NCI-H345 treated with DMSO at 0.1 percent for 48 hours (cell line): ENCODE measurements around the gene TRPC4.
"Not testable (repeated sequence)": the region's sequence is repeated elsewhere in the genome, so short reads cannot be mapped to it uniquely, and the experiment has no call there.

Experiments used
- DNase-seq: peaks from one replicate; lab custom pipeline; 2025; ENCODE audit not compliant: unreplicated experiment; lab: John Stamatoyannopoulos, UW

Gene TRPC4

DNA sequence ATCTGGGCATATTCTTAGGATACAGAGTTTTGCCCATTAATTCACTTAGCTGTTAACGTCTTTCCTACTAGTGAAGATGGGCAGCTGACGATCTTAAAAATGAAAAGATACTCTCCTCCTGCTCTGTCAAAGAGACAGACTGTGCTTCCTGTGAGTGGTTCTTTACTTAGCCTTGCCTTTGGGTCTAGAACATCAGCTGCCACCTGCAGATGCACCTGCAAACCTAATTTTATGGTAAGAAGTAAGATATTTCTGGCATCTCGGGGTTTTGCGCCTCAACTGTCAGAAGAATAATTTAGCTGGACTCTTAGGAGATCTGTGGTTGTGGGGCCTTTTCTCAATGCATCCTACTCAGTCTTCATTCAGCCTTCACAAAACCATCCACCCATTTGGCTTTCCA lies 36.2 kb downstream of the TRPC4 start:
- DNase-seq, result no peak

DNA sequence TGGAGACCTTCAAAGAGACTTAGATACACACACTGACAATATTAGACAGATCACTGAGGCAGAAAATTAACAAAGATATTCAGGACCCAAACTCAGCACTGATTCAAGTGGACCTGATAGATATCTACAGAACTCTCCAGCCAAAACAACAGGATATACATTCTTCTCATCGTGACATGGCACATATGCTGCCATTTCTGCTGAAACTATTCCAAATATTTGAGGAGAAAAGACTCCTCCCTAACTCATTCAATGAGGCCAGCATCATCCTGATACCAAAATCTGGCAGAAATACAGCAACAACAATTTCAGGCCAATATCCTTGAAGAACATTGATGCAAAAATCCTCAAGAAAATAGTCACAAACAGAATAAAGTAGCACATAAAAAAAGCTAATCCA lies 53.3 kb downstream of the TRPC4 start:
- DNase-seq, result no peak

DNA sequence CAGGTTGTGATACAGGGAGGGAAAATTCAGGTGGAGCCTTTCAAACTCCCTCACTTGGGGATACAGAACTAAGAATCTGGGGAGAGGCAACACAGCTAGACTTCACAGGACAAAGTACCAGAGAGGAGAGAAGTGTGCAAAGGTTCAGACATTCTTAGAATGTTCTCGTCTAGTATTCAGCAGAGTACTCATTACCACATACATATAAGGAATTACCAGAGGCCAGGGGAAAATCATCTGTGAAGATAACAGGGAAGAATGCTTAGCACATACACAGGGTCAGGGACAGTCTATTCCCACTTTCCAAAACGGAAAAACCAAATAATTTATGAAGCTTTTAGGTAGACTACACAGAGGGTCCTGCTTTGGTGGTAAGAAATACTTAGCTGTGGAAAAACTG lies 58.1 kb downstream of the TRPC4 start:
- DNase-seq, result no peak

DNA sequence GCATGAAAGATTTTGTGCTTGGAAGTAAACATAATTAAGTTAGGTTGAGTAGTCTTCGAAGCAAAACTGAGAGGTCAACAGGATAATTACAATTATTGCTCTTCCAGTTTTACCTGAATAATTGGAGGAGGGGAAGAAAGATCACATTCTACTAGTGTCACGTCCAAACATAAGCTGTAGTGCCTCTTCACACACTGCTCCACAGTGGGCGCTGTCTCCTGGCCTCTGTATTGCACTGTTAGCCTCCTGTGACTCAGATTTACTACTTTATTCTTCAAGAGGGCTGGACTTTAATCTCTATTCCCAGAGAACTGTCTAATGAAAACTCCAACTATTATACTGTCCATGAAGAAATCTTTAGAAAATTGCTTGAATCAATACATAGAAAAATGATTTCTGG lies 62.9 kb downstream of the TRPC4 start:
- no peak for DNase-seq

DNA sequence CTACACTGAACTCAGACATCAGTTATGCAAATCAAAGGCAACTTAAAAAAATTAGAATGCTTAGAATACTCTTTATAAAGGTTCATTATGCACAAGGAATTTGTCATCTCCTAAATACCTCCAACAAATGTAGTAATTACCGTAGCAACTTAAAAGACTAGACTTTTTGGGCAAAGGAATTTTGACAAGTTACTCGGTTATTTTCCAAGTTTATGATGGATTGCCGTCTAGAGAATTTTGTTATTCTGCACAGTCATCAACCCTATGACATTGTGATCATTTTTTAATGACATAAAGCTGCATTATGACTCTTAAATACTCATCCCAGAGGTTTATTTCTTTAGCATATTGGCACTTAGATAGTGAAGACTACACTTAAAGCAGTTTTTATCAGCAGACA lies 71.9 kb downstream of the TRPC4 start:
- no peak for DNase-seq

DNA sequence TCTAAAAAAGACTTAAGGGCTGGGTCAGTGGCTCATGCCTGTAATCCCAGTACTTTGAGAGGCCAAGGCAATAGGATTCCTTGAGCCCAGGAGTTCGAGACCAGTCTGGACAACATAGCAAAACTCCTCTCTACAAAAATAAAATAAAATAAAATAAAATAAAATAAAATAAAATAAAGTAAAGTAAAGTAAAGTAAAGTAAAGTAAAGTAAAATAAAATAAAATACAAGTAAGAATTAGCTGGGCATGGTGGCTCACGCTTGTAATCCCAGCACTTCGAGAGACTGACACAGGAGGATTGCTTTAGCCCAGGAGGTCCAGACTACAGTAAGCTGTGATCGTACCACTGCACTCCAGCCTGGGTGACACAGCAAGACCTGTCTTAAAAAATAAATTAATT lies 72.8 kb downstream of the TRPC4 start:
- not testable (repeated sequence) for DNase-seq

DNA sequence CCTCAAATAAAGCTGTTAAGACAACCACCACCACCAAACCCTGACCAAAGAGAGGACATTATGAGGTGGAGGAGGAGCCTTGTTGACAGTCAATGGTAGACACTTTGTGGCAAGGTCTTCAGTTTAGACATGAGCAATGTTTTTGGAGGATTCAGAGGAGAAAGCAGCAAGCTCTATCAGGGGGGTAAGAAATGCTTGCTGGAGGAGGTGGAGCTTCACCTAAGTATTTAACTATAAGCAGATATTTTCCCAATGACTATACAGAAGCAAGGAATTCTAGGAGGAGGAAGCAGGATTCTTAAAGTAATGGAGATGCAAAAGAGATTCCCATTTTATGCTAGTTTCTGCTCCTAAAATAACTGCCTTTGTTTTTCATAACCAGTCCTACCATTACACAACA lies 74.2 kb downstream of the TRPC4 start:
- no peak for DNase-seq

DNA sequence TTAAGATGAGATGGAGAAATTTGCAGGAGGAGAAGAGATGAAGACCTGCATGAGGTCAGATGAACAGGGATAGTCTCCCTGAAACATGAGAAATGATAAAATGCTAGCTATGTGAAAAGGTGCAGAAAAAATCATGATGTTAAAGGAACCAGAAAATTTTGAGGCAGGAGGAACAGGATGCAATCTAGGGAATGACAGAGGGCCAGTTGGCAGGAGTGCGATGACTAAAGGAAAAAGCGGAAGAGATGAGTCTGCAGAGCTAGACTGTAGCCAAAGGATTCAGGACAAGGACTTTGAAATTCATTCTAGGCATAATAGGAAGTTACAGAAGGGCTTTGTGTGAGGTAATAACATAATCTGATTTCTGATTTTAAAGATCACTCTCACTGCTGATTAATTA lies 77.9 kb downstream of the TRPC4 start:
- DNase-seq, result no peak

DNA sequence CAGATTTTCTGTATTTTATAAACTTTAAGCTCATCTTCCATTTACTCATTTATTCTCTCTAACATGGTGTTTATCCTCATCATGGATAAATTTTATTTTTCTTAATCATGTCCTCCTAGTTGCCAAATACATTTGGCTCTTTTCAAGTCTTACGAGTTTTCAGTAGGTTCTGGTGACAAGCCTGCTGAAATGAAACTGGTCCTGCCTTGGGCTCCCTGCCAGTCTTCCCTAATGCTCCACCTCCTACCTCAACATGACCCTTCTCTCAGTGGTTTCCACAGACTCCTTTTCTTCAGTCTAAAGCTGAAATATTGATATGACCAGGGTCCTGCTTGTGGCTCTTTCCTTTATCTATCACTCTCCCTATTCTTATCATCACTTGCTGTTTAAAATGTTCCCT lies 81.2 kb downstream of the TRPC4 start:
- no peak for DNase-seq

DNA sequence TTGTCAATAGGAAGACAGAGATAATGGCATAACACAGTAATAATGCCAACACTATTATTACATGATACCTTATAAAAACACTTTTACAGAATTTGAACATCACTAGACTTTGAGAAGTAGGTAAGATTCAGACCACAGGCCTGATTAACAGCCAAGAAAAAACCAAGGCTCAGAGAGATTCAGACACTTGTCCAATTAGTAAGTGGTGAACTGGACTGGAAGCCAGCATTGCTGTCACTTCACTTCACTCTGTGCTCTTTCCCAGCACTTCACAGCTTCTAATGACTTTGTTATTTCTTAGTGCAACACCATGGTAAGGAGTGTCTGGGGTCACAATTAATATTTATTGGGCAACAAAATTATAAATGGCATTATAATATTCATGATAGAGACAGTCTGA lies 91.9 kb downstream of the TRPC4 start:
- no peak for DNase-seq

DNA sequence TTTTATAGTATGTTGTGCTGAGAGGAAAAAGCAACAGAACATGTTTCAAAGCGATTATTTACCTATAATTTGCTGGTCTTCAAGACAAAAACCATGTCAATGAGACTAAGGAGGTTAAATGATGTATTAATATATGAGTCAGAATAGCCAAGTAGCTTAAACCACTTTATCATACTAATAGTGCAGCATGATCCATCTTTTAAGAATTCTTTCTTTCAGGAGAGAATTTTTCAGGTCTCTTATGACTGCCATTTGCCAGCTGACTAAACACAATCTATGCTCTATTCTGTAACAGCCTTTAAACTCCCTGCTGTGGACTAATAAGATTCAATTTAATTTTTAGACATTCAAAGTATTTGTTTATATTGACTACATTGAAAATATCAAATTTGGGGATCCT lies 93.7 kb downstream of the TRPC4 start:
- DNase-seq, result no peak

DNA sequence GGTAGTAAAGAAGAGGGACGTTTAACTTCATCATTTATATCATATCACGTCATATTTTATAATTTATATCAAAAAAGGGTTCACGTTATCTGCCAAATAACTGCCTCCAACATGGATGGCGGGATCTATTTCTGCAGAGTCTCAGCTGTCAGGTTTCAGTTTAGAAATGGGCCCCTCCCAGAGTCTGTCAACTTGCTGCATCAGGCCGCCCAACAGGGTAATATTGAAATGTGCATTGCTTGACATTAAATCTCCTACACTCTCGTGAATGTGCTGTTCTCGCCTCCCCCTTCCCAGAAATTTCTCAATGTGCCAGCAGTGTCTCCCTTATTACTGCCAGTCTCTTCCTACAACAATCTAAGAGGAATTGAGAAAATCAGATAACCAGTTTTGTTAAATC lies 96.9 kb downstream of the TRPC4 start:
- DNase-seq, result no peak

DNA sequence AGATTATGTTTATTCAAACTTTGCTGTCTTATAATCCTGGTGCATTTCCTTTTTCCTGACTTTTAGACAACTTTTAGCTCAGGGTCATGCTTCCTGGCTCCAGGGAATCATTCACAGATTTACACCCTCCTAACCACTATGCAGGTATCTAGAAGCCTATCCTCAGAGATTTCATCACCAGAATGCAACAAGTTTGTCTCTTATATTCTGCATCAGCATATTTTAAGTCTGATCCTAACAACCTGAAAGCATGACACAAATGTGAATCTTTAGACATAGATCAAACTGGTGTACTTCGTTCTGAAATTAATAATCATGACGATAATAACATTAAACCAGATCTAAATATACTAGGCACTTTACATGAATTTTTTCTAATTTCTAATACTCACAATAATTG lies 100.0 kb downstream of the TRPC4 start:
- no peak for DNase-seq

DNA sequence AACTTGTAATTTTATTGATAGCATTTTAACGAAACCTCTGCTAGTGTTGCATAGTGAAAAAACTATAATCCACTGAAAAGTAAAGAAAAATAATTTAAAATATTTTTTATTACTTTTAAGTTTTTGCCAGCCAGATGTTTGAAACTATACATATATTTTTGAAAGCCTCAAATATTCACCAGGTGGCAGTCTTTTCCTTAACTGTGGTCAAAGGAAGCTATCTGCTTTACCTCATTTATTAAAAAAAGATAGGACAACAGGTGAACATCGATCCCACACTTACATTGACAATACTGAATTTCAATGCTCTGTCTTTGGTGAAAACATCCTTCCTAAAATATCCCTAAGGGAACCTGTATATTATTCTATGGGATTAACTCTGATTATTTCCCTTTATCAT lies 100.5 kb downstream of the TRPC4 start:
- no peak for DNase-seq

DNA sequence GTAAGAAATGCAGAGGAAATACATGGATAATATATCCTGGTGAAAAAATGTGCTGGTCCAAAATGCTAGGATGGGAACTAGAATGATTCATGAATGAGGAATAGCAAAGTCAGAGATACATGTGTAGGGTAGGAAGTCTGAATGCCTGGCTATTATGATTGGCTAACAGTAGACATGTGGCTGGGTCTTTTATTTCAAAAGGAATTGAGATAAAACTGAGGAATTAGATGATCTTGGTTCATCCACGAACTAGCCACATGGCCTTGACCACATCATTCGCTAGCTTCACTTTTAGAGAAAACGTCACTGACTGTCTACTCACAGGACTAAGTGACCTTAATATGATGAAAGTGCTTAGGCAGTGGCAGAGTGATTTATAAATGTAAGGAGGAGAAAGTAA lies 103.1 kb downstream of the TRPC4 start:
- no peak for DNase-seq

DNA sequence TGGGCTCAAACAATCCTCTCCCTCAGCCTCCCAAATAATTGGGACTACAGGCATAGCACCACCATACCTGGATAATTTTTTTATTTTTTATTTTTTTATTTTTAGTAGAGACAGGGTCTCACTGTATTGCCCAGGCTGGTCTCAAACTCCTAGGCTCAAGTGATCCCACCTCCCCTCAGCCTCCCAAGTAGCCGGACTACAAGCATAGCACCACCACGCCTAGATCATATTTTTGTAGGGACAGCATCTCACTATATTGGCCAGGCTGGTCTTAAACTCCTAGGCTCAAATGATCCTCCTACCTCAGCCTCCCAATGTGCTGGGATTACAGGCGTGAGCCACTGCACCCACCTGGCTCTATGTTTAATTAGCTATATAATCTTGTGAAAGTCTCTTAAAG lies 114.2 kb downstream of the TRPC4 start:
- no peak for DNase-seq

DNA sequence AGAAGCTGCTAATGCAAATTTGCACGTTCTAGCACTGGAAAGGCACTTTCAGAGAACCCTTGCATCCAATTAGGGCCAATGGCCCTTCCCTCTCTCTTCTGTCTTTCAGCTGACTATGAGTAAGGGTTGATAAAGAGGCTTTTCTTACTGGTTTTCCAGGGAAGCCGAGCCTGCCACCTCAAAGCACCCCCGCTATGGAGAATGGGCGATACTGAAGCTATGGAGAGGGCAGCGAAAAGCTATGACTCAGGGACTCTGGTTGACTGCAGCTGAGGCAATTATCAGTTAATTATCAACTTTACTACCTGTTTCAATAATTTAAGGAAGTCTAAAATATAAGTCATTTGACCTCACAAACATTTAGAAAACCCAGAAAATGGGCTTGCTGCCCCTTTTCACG lies 115.8 kb downstream of the TRPC4 start:
- DNase-seq, result no peak

DNA sequence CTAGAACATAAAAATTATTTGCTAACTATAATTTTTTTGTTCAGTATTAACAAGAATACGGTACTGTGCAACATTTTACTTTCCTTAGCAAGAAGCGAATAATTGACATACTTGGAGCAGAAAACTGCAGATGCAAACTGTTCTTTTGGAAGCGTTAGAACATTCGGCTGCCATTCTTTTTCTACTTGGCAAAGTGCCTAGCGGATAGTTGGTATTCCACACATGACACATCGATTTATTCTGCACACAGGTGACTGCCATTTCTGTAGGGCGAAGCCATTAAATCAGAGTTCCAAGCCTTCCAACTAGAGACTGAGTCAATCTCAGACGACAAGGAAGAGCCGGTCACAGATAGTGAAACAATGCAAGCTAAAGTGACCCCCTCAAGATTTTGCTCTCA lies 117.4 kb downstream of the TRPC4 start:
- no peak for DNase-seq

DNA sequence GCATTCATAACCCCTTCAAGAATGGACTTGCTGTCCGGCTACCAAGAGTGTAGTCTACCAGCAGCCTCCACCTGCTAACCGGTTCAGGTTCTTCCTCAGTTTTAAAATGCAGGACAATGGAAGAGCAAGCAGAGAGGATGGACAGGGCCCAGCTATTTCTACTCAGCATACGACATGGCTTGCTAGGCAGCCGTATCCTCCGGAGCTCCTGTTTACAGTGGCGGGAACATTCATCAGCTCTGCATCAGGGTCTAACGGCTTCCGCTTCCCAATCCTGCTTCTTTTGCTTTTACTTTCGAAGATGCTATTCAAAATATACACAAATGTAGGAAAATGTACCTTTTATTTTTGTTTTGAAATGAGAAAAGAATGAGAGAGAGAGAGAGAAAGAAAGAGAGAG lies 118.5 kb downstream of the TRPC4 start:
- no peak for DNase-seq

DNA sequence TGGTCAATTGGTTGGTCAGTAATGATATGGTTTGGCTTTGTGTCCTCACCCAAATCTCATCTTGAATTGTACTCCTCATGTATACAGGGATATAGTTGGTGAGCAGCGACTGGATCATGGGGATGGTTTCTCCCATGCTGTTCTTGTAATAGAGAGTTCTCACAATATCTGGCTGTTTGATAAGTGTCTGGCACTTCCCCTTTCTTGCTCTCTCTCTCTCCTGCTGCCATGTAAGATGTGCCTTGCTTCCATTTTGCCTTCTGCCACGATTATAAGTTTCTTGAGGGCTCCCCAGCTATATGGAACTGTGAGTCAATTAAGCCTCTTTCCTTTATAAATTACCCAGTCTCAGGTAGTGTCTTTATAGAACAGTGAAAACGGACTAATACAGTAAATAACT lies 120.7 kb downstream of the TRPC4 start:
- DNase-seq, result no peak

DNA sequence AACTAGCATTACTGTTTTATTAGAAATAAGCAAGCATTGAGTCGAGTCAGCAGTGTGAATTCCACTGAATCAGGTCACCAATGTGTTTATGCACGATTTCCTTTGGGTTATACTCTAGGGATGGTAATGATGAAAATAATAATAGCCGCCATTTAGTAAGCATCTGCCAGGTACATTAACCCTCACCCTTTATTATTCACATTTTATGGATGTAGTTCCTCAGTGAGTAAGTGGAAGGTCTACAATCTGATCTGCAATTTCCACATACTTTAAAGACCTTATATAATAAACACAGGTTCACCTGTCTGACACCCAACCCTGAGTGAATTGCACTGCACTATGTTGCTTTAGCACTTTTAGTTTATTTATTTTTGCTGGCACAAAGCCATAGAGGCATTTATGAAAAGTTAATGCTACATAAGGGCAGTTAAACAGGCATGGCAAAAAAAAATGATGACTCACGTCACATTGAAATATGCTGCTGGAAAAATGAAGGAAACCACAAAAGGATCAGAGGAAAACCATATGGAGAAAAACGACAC lies 122.4 kb downstream of the TRPC4 start:
- DNase-seq, result no peak

DNA sequence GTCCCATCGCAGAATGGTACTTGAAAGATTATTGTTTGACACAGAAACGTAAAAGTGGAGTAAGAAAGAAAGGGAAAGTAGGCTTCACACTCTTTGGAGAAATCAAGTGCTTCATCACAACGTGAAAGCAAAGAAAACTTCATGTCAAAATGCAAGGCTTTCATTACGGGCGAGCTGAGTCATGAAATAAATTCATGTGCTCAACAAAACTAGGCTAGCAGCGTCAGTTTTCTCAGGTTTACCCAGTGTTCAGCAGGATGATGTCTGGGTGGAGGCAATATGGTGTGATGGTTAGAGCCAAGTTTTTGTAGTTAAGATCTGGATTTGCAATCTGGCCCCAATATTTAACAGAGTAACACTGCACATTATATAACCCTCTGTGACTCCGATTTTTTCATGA lies 128.0 kb downstream of the TRPC4 start:
- no peak for DNase-seq

DNA sequence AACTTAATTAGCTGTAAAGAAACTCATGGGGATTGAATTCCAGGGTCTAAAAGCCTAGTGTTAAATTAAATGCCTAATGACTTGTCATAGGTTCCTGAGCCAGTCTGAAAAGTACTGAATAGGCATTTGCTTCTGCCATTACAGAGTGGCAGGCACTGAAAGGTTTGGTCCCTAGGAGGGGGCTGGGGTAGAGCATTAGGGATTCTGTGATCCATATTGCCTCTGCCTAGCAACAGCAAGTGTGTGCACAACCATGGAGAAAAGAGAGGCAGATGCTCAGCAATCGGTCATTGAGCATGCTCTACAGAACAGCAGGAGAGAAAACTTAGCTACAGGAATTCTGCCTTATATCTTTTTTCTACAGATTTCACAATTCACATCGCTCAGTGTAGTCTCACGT lies 133.5 kb downstream of the TRPC4 start:
- no peak for DNase-seq

DNA sequence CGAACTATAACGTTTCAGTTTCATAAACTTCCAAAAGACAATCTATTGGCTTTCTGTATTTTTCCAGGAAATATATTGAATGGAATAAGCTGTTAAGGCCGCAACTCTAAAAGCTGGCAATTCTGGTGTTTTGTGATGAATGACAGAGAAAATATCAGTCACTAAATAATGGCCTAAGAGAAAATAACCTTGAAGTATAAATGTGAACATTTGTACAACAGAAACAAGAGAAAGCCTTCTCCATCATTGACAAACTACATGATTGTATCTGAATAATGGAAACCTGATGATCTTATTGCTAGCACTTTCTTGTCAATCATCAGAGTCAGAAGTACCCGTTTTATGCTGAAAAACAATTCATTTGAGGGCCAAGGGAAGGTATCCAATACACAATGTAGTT lies 134.3 kb downstream of the TRPC4 start:
- DNase-seq, result no peak
